Measurements from ENCODE around the gene HES7. TPM values are rescaled to one million over a fixed set of nuclear protein-coding genes. Genes with fewer than 3 reads are reported as not detected.

Gene HES7
- polyA plus RNA-seq, 1 donor from 2014 or later: 15.3 TPM

GRCh38 chr17:8080799-8081219 lies 43.1 kb downstream of the HES7 start:
- Histone ChIP-seq H3F3A (ENCODE audit: insufficient read depth, low read length, poor library complexity, severe bottlenecking) (no peaks in the 10 kb centered on the region), H4K20me1 (ENCODE audit: insufficient read depth) (no peaks in the 10 kb centered on the region), H3K9me3 (ENCODE audit: low read length) (no peaks in the 10 kb centered on the region), H3K4me2 (ENCODE audit: low read length) (no peak overlapping the region), H3K9ac (ENCODE audit: low read length) (no peak overlapping the region), H3K9me2 (ENCODE audit: insufficient read depth, low read length) (no peaks in the 10 kb centered on the region), H3K36me3 (ENCODE audit: insufficient read depth, low read length) (no peaks in the 10 kb centered on the region), H3K4me3 (ENCODE audit: low read length) (no peak overlapping the region), H2AFZ (ENCODE audit: low read depth, low read length) (no peak overlapping the region), H3K79me2 (replicated peaks; ENCODE audit: insufficient read depth, low read length) (no peaks in the 10 kb centered on the region), H3K27ac (ENCODE audit: low read length) (no peak overlapping the region), H3K27me3 (ENCODE audit: insufficient read depth, low read depth, low read length) (peaks cover 41% of the 10 kb centered on the region)
- TF ChIP-seq POLR2AphosphoS5 (IDR thresholded peaks at IDR 0.05): no peak
- no peak for TF ChIP-seq RAD21 (conservative IDR thresholded peaks at IDR 0.05)
- no peak for TF ChIP-seq CTCF (IDR thresholded peaks at IDR 0.05; ENCODE audit: poor library complexity, severe bottlenecking)
- no peak for TF ChIP-seq MXI1 (conservative IDR thresholded peaks at IDR 0.05; ENCODE audit: poor library complexity, severe bottlenecking)

GRCh38 chr17:8080208-8080798 lies 43.6 kb downstream of the HES7 start:
- Histone ChIP-seq H3K4me2 (ENCODE audit: low read length) (no peak overlapping the region), H3K27ac (ENCODE audit: low read length) (no peak overlapping the region), H3K9me2 (ENCODE audit: insufficient read depth, low read length) (no peaks in the 10 kb centered on the region), H3F3A (ENCODE audit: insufficient read depth, low read length, poor library complexity, severe bottlenecking) (no peaks in the 10 kb centered on the region), H2AFZ (ENCODE audit: low read depth, low read length) (no peak overlapping the region), H3K79me2 (replicated peaks; ENCODE audit: insufficient read depth, low read length) (no peaks in the 10 kb centered on the region), H3K9me3 (ENCODE audit: low read length) (no peaks in the 10 kb centered on the region), H4K20me1 (ENCODE audit: insufficient read depth) (no peaks in the 10 kb centered on the region), H3K9ac (ENCODE audit: low read length) (no peak overlapping the region), H3K27me3 (ENCODE audit: insufficient read depth, low read depth, low read length) (peaks cover 47% of the 10 kb centered on the region), H3K4me3 (ENCODE audit: low read length) (peak overlapping the region; percentile 72), H3K36me3 (ENCODE audit: insufficient read depth, low read length) (no peaks in the 10 kb centered on the region)
- TF ChIP-seq TAF1 (IDR thresholded peaks at IDR 0.05; ENCODE audit: low read depth) (no peak), EP300 (conservative IDR thresholded peaks at IDR 0.05; ENCODE audit: poor library complexity, severe bottlenecking) (no peak), EZH2 (IDR thresholded peaks at IDR 0.05; ENCODE audit: borderline replicate concordance, insufficient read depth, low read length, poor library complexity, severe bottlenecking) (no peak), SMC3 (conservative IDR thresholded peaks at IDR 0.05; ENCODE audit: poor library complexity) (peak; percentile 32), REST (IDR thresholded peaks at IDR 0.05; ENCODE audit: borderline replicate concordance) (peak; percentile 8)

Measured in neural cell (in vitro differentiated cells).